H1 (cell line): ENCODE data around the gene MIA3. TPM values are rescaled to one million over a fixed set of nuclear protein-coding genes. Genes with fewer than 3 reads are reported as not detected.

Experiments used
- CHD7 ChIP-seq: fragments of 300-600 bp; sonication (generic); IDR thresholded peaks from 2 replicates; pipeline ENCODE4 v1.7.1; 2012; ENCODE audit warnings: low read length, moderate library complexity, mild to moderate bottlenecking, inconsistent platforms; ENCODE audit not compliant: insufficient replicate concordance
- polyA plus RNA-seq, 7 experiments: library from polyadenylated mRNA; depleted of rRNA in 3 of 7; stranded (reverse) in 5 of 7; unstranded in 2 of 7; fragments of >200 nt in 5 of 7; fragments of 200-250 nt in 2 of 7; gene quantifications; 1 replicate in 5 of 7; 2 replicates in 1 of 7; 4 replicates in 1 of 7; pipeline versions ENCODE4 v1.2.1 to v1.2.3, GENCODE V29; 2011 to 2013; ENCODE audit warnings: missing spikeins in 2 of 7, mixed read lengths in 2 of 7
- total RNA-seq: library from RNA; stranded (reverse); fragmentation: NEBNext Ultra II Directional; extraction: Animal tissue kit (Norgen Biotek cat#: 25700); gene quantifications from 2 replicates; pipeline ENCODE4 v1.2.1, GENCODE V29; 2021

Gene MIA3
- total and polyA plus RNA-seq, 2 of the 8 experiments (the other 6 are each of a cell fraction or from before 2014, with no cell fraction given): 69.0 to 105 TPM

- no peak for TF ChIP-seq CHD7
Observed at GRCh38 chr1:222570837-222571236, 47.1 kb upstream of the MIA3 start (continued).
